Transverse colon (tissue), 4 donors: ENCODE data around the gene PDLIM3. TPM values are rescaled to one million over a fixed set of nuclear protein-coding genes. Genes with fewer than 3 reads are reported as not detected.

Source experiments
- DNase-seq: peaks from one replicate; pipeline ENCODE4 v3.0.0-alpha.2; 2019
- H3K27ac ChIP-seq, 4 donors: fragments of 200-600 bp; sonication (generic); 2 replicates each; pipeline ENCODE4 v1.5.1; 2016 to 2018; ENCODE audit warnings: inconsistent platforms in 4 of 4
- H3K27me3 ChIP-seq: fragments of 200-600 bp; sonication (generic); 2 replicates; pipeline ENCODE4 v1.5.1; 2017; ENCODE audit warnings: inconsistent platforms
- H3K36me3 ChIP-seq, 4 donors: fragments of 200-600 bp; sonication (generic); 2 replicates each; pipeline ENCODE4 v1.5.1; 2017 to 2019; ENCODE audit warnings: inconsistent platforms in 4 of 4
- H3K4me1 ChIP-seq, 4 donors: fragments of 200-600 bp; sonication (generic); 2 replicates each; pipeline ENCODE4 v1.5.1; 2017 to 2020; ENCODE audit warnings: inconsistent platforms in 4 of 4
- H3K4me3 ChIP-seq, 4 donors: fragments of 200-600 bp; sonication (generic); 1 replicate in 1 of 4; 2 replicates in 3 of 4; pipeline versions ENCODE4 v1.5.1 to v1.6.1; 2017 to 2019; ENCODE audit warnings: inconsistent platforms in 4 of 4
- H3K9me3 ChIP-seq, 2 donors: fragments of 200-600 bp; sonication (generic); 2 replicates each; pipeline ENCODE4 v1.5.1; 2017 to 2019; ENCODE audit warnings: inconsistent platforms in 2 of 2
- EP300 ChIP-seq: sonication (generic); formaldehyde crosslinking; IDR thresholded peaks from one replicate; pipeline ENCODE4 v1.6.1; 2017; ENCODE audit warnings: antibody characterized with exemption, low read depth
- POLR2A ChIP-seq: fragments of 450-650 bp; IDR thresholded peaks from one replicate; pipeline ENCODE4 v1.6.1; 2016; ENCODE audit warnings: antibody characterized with exemption, mild to moderate bottlenecking, moderate library complexity
- POLR2AphosphoS5 ChIP-seq, 3 donors: sonication (generic); formaldehyde crosslinking; IDR thresholded peaks; one replicate each; pipeline ENCODE4 v1.6.1; 2016; ENCODE audit warnings: antibody characterized with exemption in 3 of 3
- WGBS, 2 donors: methylation state at CpG; one replicate each; pipeline ENCODE4 v1.1.5; 2018; ENCODE audit warnings: low coverage in 1 of 2; 5-methylcytosine and 5-hydroxymethylcytosine counted together
- in situ Hi-C, 4 donors: fragments of 200-750 bp; cut with MboI; loops; one replicate each; pipeline versions ENCODE4 v1.15.0 to v1.15.1; 2017; ENCODE audit warnings: low sequenced_read_pairs in 3 of 4, low pct_ligation_motif_present in 1 of 4, low pct_unique_long_range_greater_than_20kb in 1 of 4
- intact Hi-C: fragments of 100-400 bp; cut with DNase I; formaldehyde crosslinking; loops from one replicate; pipeline ENCODE4 v1.15.1; 2023; ENCODE audit warnings: low total_unique reads
- total RNA-seq, 4 donors: library from RNA; depleted of rRNA; stranded (reverse); fragments of >200 nt; gene quantifications; one replicate each; pipeline ENCODE4 v1.1.0, GENCODE V29; 2016
- TF ChIP-seq, protein P1 (sequence below), 5 experiments: fragments of 200-600 bp in 3 of 5; fragments of 450-650 bp in 2 of 5; sonication (generic) in 3 of 5; IDR thresholded peaks; 1 replicate in 2 of 5; 2 replicates in 3 of 5; pipeline ENCODE4 v1.5.1; 2016 to 2017; ENCODE audit warnings: antibody characterized with exemption in 5 of 5, inconsistent platforms in 3 of 5, mild to moderate bottlenecking in 2 of 5, moderate library complexity in 1 of 5

The PDLIM3 gene
- total RNA-seq, 4 donors from 2014 or later: 81.9 to 209 (median 115) TPM

- WGBS, 2 donors: 72 to 79% methylated on average over 3 to 5 of the region's 5 CpGs
- no peak overlapping the region for H3K4me3 ChIP-seq
- in situ Hi-C loops (no loop called here), intact Hi-C loops (no loop called here)
- DNase-seq: no peak
- H3K36me3 ChIP-seq: no peaks in the 10 kb centered on the region
- peaks cover 0 to 22% (median 18%) of the 10 kb centered on the region in 4 donors for H3K4me1 ChIP-seq
- TF ChIP-seq POLR2AphosphoS5 (IDR thresholded peaks at IDR 0.05): no peak
- TF ChIP-seq, protein P1, sequence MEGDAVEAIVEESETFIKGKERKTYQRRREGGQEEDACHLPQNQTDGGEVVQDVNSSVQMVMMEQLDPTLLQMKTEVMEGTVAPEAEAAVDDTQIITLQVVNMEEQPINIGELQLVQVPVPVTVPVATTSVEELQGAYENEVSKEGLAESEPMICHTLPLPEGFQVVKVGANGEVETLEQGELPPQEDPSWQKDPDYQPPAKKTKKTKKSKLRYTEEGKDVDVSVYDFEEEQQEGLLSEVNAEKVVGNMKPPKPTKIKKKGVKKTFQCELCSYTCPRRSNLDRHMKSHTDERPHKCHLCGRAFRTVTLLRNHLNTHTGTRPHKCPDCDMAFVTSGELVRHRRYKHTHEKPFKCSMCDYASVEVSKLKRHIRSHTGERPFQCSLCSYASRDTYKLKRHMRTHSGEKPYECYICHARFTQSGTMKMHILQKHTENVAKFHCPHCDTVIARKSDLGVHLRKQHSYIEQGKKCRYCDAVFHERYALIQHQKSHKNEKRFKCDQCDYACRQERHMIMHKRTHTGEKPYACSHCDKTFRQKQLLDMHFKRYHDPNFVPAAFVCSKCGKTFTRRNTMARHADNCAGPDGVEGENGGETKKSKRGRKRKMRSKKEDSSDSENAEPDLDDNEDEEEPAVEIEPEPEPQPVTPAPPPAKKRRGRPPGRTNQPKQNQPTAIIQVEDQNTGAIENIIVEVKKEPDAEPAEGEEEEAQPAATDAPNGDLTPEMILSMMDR (IDR thresholded peaks at IDR 0.05): no peak
- no peak for TF ChIP-seq POLR2A
- no peak for TF ChIP-seq EP300
- no peaks in the 10 kb centered on the region for H3K9me3 ChIP-seq
- H3K27ac ChIP-seq: no peak overlapping the region
- H3K27me3 ChIP-seq: peaks cover 6% of the 10 kb centered on the region
Measured at GRCh38 chr4:185510806-185511205, 24.5 kb downstream of the PDLIM3 start.

- TF ChIP-seq, protein P1 (IDR thresholded peaks at IDR 0.05): no peak
- no peak for TF ChIP-seq EP300
- no peak for TF ChIP-seq POLR2A
- no peak for TF ChIP-seq POLR2AphosphoS5 (IDR thresholded peaks at IDR 0.05)
Measured at GRCh38 chr4:185508181-185508580, 27.1 kb downstream of the PDLIM3 start.

DNA sequence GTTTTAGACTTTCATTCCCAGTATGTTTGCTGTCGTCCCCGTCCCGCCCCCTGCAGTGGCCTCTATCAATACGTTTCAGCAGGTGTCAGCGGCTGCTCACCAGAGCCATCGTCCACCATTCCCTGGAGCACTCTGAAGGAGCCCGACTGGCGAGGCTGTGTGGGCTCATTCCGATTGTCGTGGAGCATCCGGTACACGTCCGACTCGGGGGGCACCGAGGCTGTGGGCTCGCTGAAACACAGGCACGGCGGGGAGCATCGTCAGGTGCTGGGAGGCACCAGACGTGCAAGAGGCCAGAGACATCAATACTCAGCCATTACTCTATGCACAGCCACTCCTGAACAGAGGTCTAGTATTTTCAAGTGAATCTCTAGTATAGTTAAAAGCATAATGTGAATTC is 28.9 kb downstream of the PDLIM3 start:
- Histone ChIP-seq H3K4me3 (no peak overlapping the region), H3K27me3 (no peaks in the 10 kb centered on the region), H3K36me3 (no peaks in the 10 kb centered on the region), H3K4me1 (peaks cover 0 to 11% (median 0%) of the 10 kb centered on the region in 4 donors), H3K9me3 (no peaks in the 10 kb centered on the region), H3K27ac (no peak overlapping the region)
- TF ChIP-seq, protein P1 (IDR thresholded peaks at IDR 0.05): no peak
- TF ChIP-seq POLR2AphosphoS5 (IDR thresholded peaks at IDR 0.05) (no peak), EP300 (no peak), POLR2A (no peak)
- WGBS, 2 donors: 96% methylated on average over 20 of the region's 20 CpGs; no CpG with 5 or more reads in 1 of the 2 donors
- DNase-seq: no peak
- intact Hi-C loops: no loop called here
- in situ Hi-C loops: no loop called here

More at GRCh38 chr4:185508181-185508580, 27.1 kb downstream of the PDLIM3 start:
- 48 to 57% methylated on average over 4 of the region's 4 CpGs for WGBS, 2 donors
- intact Hi-C loops (no loop called here), in situ Hi-C loops (no loop called here)
- no peaks in the 10 kb centered on the region for H3K9me3 ChIP-seq
- DNase-seq: no peak
- no peak overlapping the region for H3K4me3 ChIP-seq
- H3K27me3 ChIP-seq: no peaks in the 10 kb centered on the region
- H3K27ac ChIP-seq: no peak overlapping the region
- peaks cover 0 to 18% (median 7%) of the 10 kb centered on the region in 4 donors for H3K4me1 ChIP-seq
- H3K36me3 ChIP-seq: no peaks in the 10 kb centered on the region

DNA sequence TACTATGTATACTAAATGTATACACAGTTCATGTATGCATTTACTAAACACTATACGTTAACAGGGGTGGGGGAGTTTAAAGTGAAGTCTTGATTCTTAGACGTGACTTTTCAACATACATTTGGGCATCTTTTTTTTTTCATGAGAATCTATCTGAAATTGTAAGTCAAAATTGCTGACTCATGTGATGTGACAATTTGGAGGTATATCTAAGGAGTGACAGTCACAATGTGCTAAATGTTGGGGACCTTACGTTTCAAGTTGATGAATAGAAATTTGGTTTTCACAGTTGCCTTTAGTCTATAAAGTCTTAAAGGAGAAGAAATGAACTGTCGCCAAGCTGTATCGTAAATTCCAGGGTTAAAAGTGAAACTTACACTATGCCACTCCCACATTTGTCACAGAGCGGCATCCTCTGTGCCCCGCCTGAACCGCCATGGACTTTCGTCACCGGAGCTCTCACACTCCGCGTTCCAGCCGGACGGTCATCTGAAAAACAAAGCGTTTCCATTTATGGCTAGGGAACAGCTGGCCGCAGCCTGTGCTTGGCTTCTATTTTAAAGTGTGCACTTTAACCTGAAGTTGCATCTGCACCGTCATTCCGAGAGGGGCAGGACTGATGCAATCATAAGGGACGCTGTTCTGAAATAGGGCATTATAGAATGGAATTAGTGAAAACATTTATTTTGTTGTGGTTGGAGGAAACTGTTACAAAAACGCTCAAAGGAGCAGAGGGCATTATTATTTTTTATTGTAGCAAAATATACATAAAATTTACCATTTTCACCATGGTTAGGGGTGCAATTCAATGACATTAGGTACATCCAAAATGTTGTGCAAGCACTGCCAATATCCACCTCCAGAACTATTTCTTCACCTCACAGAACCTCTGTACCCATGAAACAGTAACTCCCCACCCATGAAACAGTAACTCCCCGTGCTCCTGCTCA is 30.9 kb downstream of the PDLIM3 start:
- in situ Hi-C loops (no loop called here), intact Hi-C loops (no loop called here)
- Histone ChIP-seq H3K27me3 (no peaks in the 10 kb centered on the region), H3K36me3 (no peaks in the 10 kb centered on the region), H3K9me3 (no peaks in the 10 kb centered on the region), H3K4me1 (peaks cover 0 to 11% (median 0%) of the 10 kb centered on the region in 4 donors), H3K4me3 (peak overlapping the region in 1 of 4 donors; percentile 18), H3K27ac (peak overlapping the region; percentile 62 to 77 (median 68))
- peak; percentile 82 for DNase-seq
- WGBS, 2 donors: 44 to 46% methylated on average over 6 to 21 of the region's 21 CpGs
- TF ChIP-seq EP300 (peak; percentile 68), POLR2A (no peak), POLR2AphosphoS5 (IDR thresholded peaks at IDR 0.05) (peak; percentile 48 to 88 (median 83))
- TF ChIP-seq, protein P1 (IDR thresholded peaks at IDR 0.05): no peak
